Left renal pelvis (tissue), 4 donors: ENCODE data around the gene BRPF3. TPM values are rescaled to one million over a fixed set of nuclear protein-coding genes. Genes with fewer than 3 reads are reported as not detected.
"Not testable (repeated sequence)": the region's sequence is repeated elsewhere in the genome, so short reads cannot be mapped to it uniquely, and the experiment has no call there.

Source experiments
- DNase-seq, 4 donors: peaks; one replicate each; pipeline ENCODE4 v3.0.0-alpha.2; 2013; ENCODE audit warnings: low read depth in 4 of 4, low spot score in 3 of 4
- polyA plus RNA-seq, 4 donors: library from polyadenylated mRNA; unstranded; fragments of 120-200 nt; gene quantifications; one replicate each; pipeline ENCODE4 v1.2.1, GENCODE V29; 2013; ENCODE audit not compliant: insufficient read length in 4 of 4

BRPF3 gene
- polyA plus RNA-seq, 4 donors: 44.8 to 54.8 (median 46.7) TPM

DNA sequence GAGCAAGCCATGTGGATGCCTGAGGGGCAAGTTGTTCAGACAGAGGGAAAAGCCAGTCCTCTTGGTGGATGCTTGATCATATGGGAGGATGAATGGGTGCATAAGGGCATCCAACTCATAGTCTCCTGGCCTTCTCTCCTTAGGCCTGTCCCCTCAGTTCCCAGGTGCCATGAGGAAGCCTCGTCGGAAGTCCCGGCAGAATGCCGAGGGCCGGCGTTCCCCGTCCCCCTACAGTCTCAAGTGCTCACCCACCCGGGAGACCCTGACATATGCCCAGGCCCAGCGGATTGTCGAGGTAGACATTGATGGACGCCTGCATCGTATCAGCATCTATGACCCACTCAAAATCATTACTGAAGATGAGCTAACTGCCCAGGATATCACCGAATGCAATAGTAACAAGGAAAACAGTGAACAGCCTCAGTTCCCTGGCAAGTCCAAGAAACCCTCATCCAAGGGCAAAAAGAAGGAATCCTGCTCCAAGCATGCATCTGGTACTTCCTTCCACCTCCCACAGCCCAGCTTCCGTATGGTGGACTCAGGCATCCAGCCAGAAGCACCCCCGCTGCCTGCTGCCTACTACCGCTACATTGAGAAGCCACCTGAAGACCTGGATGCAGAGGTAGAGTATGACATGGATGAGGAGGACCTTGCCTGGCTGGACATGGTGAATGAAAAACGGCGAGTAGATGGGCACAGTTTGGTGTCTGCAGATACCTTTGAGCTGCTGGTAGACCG lies 3.8 kb downstream of the BRPF3 start:
- DNase-seq: no peak

DNA sequence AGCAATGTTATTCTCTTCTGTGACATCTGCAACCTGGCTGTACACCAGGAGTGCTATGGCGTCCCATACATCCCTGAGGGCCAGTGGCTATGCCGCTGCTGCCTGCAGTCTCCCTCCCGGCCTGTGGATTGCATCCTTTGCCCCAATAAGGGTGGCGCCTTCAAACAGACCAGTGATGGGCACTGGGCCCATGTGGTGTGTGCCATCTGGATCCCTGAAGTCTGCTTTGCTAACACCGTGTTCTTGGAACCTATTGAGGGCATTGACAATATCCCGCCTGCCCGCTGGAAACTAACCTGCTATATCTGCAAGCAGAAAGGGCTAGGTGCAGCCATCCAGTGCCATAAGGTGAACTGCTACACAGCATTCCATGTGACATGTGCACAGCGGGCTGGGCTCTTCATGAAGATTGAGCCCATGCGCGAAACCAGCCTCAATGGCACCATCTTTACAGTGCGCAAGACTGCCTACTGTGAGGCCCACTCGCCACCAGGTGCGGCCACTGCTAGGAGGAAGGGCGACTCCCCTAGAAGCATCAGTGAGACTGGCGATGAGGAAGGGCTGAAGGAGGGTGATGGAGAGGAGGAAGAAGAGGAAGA lies 4.6 kb downstream of the BRPF3 start:
- DNase-seq: no peak

- DNase-seq: no peak
Measured at GRCh38 chr6:36201612-36202011, 5.1 kb downstream of the BRPF3 start.

DNA sequence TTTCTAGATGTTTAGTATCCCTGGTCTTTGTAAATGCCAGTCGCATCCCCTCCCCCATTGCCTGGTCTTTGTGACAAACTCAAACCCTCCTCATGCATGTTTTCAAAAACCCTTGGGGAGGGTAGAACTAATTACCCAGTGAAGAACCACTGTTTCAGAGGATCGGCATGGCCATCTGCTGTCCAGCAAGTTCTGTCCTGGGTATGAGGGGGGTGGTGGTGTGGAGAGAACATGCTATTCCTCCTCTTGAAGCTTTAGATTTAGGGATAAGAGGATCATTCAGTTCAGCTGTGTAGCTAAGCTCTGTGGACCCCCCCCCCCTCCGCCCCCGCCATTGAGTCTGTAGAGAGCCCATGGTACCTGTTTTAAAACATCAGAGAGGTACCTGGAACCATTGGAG lies 5.6 kb downstream of the BRPF3 start:
- DNase-seq: no peak

DNA sequence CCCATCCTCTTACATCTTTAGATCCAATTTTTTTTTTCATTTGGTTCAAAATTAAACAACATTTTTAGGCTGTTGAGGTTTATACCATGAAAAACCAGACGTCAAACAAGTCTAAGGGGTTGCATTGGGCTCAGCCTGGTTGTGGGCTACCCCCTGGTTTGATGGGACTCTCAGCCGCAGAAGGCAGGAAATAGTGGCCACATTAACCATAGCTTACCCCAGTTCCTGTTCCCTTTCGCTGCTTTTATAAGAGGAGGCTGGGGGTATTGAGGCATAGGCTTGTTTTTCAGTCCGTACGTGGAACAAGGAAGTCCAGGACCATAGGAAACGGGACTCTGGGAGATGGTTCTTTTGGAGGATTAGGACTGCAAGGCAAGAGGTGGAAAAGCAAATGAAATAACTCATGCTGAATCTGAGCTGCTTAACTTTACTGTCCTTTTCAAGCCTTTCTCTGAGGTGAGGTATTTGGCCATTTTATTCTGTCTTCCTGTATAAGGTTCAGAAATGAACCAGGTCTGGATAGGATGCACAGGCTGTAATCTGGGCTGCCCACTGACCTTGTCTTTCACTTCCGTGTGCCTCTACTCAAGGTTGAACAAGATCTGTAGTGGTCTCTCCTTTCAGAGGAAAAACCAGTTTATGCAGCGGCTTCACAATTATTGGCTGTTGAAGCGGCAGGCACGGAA lies 7.7 kb downstream of the BRPF3 start:
- DNase-seq: no peak

DNA sequence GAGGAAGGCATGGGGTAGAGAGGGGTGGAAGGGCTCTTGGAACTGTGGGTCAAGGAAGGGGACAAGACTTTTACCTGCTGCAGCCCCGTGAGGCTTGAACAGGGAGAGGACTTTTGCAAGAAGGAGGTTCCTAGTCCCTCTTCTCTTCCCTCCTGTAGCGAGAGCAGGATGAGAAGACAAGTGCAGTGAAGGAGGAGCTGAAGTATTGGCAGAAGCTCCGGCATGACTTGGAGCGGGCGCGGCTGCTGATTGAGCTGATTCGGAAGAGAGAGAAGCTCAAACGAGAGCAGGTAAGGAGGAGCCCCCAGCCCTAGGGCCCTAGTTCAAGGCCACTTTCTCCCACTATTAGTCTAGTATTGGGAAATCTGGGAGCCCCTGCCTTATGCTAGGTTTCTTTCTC lies 10.6 kb downstream of the BRPF3 start:
- no peak for DNase-seq

DNA sequence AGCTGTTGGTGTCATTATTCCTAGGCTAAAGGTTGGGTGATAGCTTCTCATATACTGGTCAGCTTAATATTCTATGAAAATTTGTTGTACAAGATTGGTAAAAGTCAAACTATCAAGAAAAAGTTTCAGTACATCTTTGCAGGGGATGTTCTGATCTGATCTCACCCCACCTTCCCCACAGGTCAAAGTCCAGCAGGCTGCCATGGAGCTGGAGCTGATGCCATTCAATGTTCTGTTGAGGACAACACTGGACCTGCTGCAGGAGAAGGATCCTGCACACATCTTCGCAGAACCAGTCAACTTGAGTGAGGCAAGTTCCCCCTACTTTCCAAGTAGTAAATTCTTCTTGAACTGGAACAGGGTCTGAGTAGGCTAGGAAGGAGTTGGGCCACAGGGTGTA lies 13.1 kb downstream of the BRPF3 start:
- DNase-seq: no peak

- DNase-seq: no peak
Measured at GRCh38 chr6:36210182-36210581, 13.6 kb downstream of the BRPF3 start.

DNA sequence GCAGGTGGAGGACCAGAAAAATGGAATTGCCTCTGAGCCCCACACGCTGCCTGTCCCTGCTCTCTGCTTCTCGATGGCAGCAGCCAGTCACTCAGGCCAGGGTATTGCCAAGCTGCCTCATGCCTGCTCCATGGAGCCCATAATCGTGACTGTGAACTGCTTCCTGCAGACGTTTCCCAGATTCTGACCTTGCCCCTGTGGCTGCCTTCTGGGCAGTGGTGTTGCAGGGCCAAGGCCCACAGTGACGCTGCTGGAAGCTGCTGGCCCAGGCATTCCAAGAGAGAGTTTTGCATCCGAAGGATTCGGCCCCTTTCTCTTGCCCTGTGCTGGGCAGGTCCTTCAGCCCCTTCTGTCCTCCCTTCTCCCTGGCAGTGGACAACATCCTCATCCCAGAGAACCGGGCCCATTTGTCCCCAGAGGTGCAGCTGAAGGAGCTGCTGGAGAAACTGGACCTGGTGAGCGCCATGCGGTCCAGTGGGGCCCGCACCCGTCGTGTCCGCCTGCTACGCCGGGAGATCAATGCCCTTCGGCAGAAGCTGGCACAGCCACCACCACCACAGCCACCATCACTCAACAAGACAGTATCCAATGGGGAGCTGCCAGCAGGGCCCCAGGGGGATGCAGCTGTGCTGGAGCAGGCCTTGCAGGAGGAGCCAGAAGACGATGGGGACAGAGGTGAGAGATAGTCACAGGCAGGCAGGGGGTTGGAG lies 14.5 kb downstream of the BRPF3 start:
- DNase-seq: no peak

- DNase-seq: no peak
Measured at GRCh38 chr6:36216559-36216958, 20.0 kb downstream of the BRPF3 start.

GRCh38 chr6:36217188-36217587 lies 20.6 kb downstream of the BRPF3 start:
- no peak for DNase-seq

DNA sequence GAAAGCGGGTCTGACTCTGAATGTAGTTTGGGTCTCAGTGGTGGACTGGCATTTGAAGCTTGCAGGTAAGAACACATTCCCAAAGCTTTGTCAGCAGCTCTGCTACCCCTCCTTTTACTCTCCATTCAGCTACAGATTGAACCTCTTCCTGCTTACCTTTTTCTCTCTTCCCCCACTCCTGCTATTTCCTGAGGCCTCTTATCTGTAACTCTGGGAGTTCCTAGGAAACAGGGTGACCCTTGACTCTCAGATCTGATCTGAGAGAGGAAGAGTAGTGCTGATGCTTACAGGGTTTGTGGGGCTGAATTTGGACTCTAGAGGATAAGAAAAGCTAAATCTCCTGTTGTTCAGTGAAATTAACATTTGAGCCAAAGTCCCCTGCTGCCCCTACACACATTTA lies 21.4 kb downstream of the BRPF3 start:
- DNase-seq: no peak

DNA sequence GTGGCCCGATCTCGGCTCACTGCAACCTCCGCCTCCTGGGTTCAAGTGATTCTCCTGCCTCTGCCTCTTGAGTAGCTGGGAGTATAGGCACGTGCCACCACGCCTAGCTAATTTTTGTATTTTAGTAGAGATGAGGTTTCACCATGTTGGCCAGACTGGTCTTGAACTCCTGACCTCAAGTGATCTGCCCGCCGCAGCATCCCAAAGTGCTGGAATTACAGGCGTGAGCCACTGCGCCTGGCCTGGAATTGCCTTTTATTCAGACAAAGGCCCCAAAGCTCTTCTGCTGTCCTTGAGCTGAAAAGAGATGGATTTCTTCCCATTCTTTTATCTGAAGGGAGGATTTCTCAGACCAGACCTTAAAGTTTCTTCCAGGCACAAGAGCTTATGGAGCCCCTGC lies 22.0 kb downstream of the BRPF3 start:
- DNase-seq: not testable (repeated sequence)

- no peak for DNase-seq
Measured at GRCh38 chr6:36219081-36219480, 22.5 kb downstream of the BRPF3 start.

GRCh38 chr6:36220226-36220625 lies 23.7 kb downstream of the BRPF3 start:
- DNase-seq: no peak

DNA sequence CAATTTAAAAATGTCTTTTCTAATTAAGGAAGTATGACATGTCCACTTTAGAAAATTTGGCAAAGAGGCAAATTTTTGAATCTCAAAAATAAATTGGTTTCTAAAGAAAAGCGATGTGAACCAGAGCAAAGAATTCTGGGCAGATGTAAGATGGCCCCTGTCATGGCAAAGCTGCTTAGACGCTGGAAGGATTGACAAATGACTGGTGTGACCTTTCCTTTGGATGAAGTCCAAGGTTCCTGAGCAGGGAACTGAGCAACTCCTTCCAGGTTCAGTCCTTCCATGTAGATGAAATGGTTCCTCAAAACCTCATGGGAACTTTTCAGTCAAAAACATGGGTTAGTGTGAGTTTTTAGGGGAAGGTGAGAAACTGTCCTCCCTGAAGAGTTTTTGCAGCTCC lies 25.1 kb downstream of the BRPF3 start:
- no peak for DNase-seq

DNA sequence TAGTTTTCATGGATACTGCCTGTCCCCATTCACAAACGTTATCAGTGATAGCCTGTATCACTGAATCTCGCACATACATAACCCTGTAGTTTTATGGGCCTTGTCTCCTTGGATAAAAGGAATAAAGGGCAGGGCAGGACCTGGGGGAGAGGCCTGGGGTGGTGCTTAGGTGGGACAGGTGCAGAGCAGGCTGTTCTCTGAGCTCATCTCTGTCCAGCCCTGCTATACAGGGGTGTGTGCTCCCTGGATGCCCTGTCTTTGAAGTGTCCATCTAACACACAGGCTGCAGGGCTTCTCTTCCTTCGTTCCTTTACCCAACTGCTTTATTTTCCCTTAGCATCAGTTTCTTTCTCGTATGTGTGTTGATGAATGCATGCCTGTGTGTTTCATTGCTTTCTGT lies 26.4 kb downstream of the BRPF3 start:
- DNase-seq: no peak

DNA sequence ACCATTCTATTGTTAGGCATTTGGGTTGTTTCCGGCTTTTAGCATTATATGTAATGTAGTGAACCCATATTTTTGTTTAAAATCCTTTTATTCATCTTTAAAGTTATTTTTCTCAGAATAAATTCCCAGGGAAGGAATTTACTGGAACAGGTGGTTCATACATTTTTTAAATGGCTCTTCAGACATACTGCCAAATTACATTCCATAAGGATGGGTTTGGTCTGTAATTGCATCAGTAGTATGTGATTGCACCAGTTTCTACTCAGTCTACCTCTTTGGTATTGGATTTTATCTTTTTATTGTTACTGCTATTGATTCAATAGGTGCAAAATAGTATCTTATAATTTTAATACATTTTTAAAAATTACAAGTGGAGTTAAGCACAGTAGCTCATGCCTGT lies 27.2 kb downstream of the BRPF3 start:
- DNase-seq: no peak

DNA sequence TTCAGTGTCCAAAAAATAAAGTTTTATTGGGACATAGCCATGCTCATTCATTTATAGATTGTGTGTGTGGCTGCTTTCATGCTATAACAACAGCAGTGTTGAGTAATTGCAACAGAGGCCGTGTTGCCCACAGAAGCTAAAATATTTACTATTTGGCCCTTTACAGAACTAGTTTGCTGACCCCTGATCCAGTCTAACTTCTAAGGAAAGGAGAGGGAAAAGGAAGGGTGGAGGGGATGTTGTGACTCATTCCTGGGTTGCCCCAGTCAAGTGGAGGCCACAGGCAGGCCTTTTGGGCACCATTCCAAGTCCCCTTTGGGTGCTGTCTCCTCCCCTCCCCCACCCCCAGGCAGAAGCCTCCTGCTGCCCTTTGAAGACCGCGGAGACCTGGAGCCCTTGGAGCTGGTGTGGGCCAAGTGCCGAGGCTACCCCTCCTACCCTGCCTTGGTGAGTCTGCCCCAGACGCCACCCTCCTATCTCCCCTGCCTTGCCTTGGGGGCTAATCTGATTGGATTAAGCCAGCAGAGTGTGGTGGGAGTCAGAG lies 28.4 kb downstream of the BRPF3 start:
- no peak for DNase-seq

DNA sequence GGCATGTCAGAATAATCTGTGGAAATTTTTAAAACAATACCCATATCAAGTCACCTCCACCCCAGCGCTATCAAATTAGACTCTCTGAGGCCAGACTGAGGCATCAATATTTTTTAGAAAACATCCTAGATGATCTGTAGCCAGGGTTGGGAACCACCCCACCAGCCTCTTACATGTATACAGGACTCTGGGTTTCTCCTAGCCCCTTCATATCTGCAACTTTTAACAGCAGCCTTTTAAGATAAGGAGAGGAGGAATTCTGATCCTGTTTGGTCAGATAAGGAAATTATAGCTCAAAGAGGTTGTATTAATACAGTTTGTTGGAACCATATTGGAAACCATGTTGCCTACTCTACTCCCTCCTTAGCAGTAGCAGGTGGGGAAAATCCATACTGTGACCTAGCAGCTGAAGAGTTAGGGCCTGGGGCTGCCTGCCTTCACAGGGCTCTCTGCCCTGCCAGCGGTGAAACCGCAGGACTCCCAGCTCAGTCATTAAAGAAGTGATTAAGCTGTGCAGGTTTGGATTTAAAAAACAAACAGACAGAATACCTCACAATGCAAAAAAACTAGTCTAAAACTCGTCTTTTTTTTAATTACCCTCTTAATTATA lies 30.0 kb downstream of the BRPF3 start:
- no peak for DNase-seq
